HG03159 (cell line): Measurements from ENCODE around the gene PRELID3B.

Source experiments
- ATAC-seq: cut with Tn5 transposase; IDR thresholded peaks from one replicate; pipeline ENCODE4 v1.9.1; 2021; ENCODE audit warnings: mild to moderate bottlenecking, moderate library complexity; ENCODE audit not compliant: unreplicated experiment

Gene PRELID3B

DNA sequence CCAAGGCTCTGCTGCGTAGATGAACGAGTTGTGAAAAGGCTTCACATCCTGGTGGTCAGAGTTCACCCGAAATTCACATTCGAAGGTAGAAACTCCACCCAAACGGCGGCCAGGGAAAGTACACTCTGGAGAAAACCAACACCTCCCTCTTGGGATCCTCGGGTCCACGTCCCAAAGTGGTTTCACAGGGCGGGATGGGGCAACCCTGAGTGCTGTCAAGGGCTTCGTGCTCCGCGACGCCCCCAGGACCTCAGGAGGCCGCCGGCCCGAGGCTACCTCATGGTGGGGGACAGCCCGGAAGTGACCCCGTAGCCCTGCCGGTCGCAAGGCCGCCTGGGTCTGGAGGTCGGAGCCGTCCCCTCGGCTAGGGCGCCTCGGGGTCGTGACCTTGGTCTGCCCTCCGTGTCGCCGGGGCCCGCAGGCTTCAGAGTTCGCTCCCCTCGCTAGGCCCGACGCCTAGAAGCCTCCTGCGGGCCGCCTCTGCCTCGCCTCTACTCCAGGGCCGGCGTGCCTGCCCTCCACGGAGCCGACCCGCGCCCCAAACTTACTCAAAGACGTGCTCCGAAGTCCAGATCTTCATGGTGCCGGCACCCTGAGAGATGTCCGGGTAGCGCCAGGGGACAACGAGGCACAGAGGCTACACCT is at the start of gene PRELID3B:
PRELID3B (minus strand) TSS at position 636 of the 645 bp plus-strand sequence; CDS start at position 580, 56 bp downstream.
- peak; percentile 34 for ATAC-seq

DNA sequence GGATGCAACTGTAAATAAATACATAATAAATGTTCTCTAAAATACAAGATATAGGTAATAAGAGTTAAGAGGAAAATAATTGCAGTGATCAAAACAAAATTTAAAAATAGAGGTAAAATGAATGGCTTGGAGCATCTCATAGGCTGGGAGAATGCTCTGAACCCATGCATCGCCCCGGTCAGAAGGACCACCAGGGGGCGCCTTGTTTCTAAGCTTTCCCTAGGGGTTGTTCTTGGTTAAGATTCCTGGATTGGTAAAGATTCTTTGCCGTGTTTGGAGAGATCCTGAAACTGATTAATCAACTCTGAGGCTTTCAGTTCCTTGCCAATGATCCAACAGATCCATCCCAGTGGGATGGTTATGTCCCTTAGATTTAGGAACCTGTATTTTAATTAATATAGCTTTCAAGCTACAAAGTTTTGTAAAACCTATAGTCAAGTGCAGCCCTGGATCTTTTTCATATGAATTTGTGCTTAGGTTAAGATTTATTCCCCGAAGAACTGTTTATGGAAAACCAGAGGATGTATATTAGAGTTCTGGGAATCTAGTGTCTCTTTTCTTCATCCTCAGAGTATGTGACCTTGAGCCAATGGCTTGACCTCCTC is 45.3 kb upstream of the PRELID3B start:
- no peak for ATAC-seq

DNA sequence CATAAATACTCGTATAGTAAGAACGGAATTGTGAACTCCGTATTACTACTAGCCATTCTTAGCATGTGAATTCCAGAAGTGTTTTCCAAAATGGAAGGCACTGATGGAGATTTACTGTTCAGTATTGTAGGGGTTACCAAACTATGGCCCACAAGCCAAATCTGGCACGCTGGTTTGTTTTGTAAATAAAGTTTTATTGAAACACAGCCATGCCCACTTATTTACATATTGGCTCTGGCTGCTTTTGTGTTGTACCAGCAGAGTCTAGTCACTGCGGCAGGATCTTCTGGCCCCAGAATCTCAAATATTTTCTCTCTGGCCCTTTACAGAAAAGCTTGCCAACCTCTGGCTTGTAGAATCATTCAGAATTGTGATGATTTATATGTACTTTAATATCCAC is 44.3 kb upstream of the PRELID3B start:
- no peak for ATAC-seq

DNA sequence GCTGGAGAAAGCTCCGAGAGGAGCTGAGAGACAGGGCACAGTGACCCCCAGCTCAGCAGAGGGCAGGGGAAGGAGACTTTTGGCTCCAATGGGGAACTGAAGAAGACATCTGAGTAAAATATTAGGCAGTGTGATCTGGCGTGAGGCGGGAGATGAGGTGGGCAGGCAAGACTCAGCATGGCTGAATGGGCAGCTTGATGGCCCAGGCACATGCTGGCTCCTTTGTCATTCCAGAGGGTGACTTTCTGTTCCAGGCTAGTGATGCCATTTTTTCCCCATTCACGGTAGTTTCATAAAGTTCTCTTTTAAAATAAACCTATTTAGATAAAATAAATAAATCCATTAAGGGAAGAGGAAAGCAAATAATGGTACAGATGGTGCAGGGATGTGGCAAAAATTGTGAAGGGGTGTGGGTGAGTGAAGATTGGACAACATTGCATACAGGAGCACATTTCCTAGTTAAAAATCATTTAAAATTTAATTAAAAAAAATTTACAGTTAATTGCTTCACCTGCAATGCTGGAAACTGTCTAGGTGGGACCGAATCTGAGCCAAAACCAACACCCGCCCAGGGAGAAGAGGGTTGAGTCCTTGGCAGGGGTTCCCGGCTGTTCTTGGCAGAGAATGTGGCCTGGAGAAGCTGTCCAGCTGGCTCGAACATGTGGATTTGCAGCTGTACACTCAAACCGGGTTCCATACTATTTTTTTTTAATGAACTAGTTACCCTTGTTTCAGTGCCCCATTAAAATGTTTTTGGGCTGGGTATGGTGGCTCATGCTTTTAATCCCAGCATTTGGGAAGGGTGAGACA is 41.7 kb upstream of the PRELID3B start:
- no peak for ATAC-seq

DNA sequence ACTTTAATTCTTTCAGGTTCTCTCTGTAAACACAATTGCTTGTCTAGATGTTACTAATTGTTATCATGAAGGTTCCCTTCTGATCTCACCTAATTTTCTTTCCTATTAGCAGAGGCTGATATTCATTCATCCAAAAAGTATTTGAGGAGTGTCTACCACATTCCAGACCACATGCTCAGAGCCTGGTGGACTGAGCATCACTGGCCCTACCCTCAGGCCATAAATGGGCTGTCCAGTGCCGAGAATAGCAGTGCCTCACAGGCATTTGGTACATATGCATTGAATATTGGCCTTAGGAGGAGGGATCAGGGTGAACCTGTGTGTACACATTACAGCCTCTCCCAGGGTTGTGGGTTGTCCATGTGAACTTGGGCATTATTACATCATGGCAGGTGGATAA is 40.4 kb upstream of the PRELID3B start:
- ATAC-seq = no peak

DNA sequence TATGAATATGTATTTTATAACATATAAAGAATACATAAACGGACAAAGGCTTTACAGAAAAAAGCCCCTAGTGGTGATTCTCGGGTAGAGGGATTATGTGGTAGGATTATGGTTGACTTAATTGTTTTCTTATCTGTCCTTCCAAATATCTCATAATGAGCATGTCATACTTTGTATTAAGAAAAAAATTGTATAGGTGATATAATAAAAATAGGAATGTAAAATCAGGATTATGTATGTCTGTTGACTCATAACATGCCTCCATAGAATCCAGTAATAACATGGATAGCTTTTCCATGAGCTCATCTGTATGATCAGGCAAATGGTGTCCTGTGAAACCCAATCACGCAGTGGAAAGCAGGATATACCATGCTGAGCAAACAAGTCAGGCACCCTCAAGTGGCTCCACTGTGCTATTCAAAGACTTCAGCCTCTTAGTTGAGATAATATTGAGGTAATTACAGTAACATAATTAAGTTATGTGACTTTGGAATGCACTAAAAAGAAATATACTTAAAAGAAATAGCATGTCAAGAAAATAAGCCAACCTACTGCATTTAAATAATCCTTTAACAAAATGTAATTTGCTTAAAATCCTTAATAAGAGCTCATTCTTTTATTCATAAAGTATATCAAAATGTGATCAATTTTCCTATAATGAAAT is 39.6 kb upstream of the PRELID3B start:
- no peak for ATAC-seq

DNA sequence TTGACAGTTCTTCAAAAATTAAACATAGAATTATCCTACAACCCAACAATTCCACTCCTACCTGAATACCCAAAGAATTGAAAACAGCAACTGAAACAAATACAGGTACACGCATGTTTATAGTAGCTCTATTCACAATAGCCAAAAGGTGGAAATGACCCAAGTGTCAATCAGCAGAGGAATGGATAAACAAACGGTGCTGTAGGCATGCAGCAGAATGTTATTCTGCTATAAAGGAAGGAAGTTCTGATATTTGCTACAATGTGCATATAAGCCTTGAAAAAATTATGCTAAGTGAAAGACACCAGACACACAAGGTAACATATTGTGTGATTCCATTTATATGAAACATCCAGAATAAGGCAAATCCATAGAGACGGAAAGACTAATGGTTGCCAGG is 38.5 kb upstream of the PRELID3B start:
- ATAC-seq = no peak

DNA sequence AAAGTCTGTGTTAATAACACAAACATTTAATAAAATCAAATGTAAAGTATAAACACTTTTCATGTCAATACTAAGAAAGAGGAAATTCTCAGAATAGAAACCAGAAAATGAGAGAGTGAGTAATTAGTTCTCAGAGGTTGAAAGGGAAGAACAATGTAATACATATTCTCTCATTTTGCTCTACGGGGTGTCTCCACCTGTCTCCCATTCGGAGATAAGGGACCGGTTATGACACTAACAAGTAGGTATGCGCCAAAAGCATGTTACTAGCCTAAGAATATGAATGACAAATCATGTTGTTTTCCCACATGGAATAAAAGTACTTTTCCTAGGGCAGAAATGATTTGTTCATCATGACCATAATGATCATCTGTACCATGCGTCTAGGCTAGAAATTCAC is 35.6 kb upstream of the PRELID3B start:
- no peak for ATAC-seq

DNA sequence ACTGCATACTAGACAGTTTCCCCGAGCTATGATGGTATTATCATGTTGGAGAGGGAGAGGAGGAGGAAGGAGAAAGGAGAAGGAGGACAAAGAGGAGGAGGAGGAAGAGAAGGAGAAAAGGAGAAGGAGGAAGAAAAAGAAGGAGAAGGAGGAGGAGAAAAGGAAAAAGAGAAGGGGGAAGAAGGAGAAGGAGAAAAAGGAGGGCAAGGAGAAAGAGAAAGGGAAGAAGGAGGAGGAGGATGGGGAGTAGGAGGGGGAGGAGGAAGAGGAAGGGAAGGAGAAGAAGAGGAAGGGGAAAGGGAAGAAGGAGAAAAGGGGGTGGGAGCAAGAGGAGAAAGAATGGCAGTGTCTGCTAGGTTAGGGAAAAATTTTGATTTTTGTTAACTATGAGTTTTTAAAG is 35.1 kb upstream of the PRELID3B start:
- no peak for ATAC-seq

DNA sequence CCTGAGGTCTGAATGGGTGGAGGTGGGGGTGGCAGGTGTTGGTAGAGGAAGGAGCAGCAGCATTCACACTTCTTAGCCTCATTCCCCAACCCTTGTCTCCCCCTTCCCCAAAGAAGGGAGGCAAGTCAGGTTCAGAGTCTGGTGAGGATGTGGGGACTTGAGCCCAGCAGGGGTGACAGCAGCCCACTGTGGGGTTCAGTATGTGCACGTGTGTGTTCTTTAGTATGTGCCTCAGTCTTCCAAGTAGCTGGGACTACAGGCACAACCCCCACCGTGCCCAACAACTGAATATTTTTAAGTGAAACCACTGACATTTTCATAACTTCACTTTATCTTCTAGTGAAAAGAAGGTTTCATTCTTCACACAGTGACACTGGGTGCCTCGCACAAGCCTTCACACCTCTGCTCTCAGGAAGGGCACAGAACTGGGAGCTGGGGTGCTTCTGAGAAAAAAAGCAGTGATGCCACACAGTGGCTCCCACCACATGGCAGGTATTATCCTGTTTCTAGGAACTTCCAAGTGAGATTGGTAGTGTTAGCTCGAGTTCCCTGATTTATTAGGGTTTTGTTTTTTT is 33.4 kb upstream of the PRELID3B start:
- ATAC-seq = no peak

DNA sequence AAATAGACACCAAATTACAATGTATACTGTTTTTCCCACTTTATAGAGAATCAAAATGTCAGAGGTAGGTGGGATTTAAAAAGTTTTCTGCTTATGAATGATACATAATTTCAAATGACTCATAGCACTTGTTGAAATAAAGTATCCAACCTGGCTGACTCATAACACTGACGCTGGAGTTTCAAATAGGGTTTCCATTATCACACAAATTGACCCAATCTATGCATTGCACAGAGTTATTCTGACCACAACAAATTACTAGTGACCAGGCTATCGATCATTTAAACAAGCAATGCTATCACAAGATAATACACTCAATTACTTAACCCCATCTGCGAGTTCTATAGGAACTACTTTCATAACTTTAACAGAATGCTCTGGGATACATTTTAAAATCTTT is 31.9 kb upstream of the PRELID3B start:
- ATAC-seq = no peak

DNA sequence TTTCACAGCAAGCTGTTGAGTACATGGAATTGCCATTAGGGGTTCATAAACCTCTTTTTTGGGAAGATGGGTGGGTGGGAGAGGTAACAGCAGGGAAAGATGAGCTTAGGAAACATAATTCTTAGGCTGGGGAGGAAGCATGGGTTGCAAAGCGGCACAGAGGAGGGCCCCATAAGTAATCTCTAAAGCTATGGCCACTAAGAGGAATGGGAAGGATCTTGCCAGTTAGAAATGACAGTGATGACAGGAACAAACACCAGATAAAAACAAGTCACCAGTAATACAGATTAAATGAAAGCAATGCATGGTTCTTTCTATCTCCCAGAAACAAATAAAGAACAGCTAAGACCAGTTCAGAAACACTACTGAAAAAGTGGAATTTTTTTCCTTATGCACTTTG is 31.0 kb upstream of the PRELID3B start:
- ATAC-seq = no peak

DNA sequence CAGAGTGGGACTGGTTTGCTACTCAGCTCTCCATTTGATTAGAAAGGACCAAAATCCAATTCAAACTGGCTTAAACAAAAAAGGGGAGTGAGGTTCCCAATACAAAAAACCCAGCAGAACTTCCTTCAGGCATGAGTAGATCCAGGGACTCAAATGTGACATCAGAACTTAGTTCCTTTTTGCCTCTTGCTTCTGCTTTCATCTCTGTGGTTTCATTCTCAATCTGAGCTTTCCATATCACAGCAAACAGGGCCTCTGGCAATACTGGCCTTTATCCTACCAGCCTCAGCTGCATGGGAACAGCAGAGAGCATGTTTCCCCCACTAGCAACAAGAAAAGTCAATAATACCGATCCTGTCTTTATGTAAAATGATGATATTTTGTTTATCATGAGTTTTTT is 28.6 kb upstream of the PRELID3B start:
- peak; percentile 54 for ATAC-seq

DNA sequence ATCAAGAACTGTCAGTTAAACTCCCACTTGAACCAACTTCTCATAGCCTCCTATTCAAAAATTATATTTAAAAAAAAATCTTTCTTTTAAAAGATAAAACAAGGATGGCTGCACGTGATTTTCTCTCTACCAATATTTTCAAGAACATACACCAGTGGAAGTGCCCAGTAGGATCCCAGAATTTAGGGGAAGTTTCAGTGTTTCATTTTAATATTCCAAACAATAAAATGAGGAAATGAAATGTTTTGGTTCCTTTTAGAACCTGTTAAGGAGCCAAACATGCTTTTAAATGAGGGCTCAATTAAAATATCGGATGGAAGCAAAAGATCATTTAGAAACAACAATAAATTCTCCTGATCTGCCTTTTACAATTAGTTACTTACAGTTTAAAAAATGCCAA is 26.4 kb upstream of the PRELID3B start:
- ATAC-seq = no peak

DNA sequence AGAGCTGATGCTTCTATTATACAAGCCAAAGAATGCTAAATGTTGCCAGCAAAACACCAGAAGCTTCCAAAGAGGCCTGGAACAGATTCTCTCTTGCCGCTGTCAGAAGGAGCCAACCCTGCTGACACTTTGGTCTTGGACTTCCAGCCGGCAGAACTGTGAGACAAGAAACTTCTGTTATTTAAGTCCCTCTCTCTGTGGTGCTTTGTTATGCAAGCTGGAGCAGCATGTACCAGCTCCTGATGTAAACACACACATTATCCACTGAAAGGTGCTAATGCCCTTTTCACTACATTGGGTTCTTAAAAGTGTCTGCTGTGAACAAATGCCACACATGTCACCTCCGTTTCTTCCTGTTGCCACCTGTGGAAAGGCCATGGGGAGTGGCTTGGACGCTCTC is 25.9 kb upstream of the PRELID3B start:
- ATAC-seq = no peak

DNA sequence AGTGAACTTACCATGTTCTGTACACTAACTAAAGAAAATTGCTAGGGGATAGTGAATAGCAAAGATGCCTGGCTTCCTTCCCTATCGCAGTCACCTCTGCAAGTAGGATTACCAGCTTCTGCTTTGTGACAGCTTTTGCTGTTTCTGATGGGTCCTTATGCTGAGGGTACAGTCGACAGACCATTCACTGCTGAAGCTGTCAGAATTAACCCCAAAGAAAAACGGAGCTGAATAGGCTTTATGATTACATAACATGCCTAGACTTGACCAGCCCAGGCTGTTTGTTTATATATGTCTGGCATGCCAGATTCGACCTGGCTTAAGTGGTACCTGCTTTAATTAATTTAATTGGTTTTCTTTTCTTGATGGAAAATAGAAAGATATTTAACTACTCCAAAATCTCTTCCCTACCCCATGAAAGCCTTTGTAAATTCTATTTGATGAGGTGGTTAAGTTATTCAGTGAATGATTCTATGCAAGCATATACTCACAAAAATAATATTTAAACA is 21.7 kb upstream of the PRELID3B start:
- ATAC-seq = no peak

DNA sequence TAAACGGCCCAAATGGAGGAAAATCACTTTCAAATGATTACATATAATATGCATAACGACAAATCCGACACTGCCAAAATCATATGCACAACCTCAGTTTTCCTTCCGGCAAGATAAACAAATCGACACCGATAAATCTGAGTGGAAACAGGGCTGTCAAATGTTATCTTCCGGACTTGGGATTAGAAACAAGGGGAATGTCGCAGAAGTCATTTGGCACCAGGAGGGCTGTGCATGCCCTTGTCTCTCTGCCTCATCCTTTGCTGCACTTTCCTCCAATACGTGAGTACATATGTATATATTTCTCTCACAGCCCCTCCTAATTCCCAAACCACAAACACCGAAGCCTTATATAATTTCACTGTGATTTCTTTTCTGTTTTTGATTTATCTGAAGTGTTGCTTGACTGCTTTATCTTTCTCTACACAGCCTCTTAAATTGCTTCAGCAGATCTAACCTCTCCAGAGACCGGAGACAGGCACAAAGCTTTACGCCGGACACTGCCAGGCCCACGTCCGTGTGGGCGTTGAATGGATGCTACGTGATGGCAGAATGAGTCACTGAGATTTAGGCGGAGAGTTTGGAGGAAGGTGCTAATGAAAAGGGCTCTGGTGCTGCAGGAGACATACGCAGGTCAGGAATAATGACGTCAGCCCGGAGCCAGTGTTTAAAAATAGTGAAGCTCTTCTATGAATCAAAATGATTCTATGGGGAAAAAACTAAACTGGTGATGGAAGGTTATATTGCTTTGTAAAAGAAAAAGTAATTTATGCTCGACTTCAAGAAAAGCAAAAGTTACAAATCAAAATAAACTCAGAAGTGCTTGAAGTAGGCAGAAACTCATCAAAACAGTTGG is 21.0 kb upstream of the PRELID3B start:
- ATAC-seq = no peak

DNA sequence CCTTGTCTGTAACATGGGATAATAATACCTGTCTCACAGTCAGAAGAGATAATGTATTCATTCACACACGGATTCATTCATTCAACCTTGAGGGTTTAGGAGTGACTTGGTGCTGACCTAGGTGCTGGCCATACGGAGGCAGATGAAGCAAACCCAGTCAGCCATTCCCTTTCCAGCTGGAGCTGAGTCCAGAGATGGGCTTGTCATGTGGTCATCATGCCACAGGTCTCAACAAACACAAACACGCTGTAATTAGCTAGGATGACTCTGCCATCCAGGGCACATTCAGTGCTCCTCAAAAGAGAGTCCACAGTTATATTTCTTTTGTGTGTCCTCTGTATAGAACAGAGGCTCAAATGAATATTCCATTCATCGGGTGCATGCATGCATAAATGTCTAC is 19.5 kb upstream of the PRELID3B start:
- ATAC-seq = no peak

DNA sequence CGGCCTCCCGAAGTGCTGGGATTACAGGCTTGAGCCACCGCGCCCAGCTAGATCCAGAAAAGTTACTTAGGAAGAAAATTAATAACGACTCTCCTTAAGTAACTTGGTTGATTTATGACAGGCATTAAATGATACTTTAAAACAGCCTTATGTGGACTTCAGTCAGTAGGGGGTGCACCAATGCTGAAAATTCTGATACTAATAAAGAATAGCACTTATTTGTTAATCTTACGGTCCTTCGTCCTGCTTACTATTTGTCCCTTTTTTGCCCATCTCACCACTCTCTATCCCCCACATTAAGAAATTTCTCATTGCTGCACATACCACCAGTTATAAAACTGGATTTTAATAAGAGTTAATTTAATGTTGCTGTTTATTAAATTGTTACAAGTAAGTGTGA is 12.7 kb upstream of the PRELID3B start:
- no peak for ATAC-seq

DNA sequence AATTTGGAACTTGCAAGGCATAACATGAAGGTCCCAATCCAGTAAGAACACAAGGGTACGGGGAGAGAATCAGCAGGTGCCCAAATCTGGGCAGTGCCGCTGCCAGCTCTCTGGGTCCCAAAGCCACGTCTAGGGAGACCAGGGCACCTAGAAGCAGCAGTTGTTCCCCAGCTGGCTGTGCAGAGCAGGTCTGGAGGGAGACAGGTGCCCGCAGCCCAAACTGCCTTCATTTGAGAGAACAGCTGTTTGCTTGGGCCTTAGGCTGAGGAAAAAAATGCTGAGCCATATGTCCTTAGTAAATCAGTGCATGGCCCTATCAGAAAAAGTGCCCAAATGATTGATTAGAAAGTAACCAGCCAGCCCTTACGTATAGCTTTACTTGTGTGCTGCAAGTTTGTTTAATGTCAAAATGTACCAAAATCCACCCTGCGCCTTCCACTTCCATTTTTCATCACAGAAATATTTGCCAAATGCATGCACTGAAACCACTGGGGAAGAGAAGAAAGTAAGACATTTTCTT is 9.1 kb upstream of the PRELID3B start:
- ATAC-seq = no peak
